DND-41 (cell line): ENCODE results near the gene PGAP3.

ENCODE experiments used
- ATAC-seq: fragments of 200-7000 bp; cut with Tn5 transposase; 3 replicates; pipeline ENCODE4 v1.9.1; 2021; ENCODE audit warnings: low read depth; ENCODE audit not compliant: insufficient read depth
- DNase-seq: peaks from one replicate; pipeline ENCODE4 v3.0.0-alpha.2; 2020
- H2AFZ ChIP-seq: 2 replicates; pipeline ENCODE4 v1.6.0; 2012; ENCODE audit warnings: low read depth, low read length
- H3K27ac ChIP-seq: 2 replicates; pipeline ENCODE4 v1.5.1; 2012; ENCODE audit warnings: low read length, inconsistent platforms
- H3K27me3 ChIP-seq: fragments of 200-600 bp; sonication (generic); 2 replicates; pipeline ENCODE4 v1.6.0; 2012; ENCODE audit warnings: low read length, mild to moderate bottlenecking, inconsistent platforms; ENCODE audit not compliant: insufficient read depth, poor library complexity
- H3K36me3 ChIP-seq: 2 replicates; pipeline ENCODE4 v1.5.1; 2012; ENCODE audit warnings: low read length, inconsistent platforms; ENCODE audit not compliant: insufficient read depth
- H3K4me1 ChIP-seq: 2 replicates; pipeline ENCODE4 v1.5.1; 2012; ENCODE audit warnings: mild to moderate bottlenecking, low read length; ENCODE audit not compliant: insufficient read depth
- H3K4me2 ChIP-seq: 2 replicates; pipeline ENCODE4 v1.6.0; 2012; ENCODE audit warnings: mild to moderate bottlenecking, moderate library complexity, low read length, inconsistent platforms; ENCODE audit not compliant: insufficient read depth
- H3K4me3 ChIP-seq, 2 experiments: fragments of 200-600 bp in 1 of 2; shearing (Covaris generic) in 1 of 2; 2 replicates each; pipeline ENCODE4 v1.5.1; 2012 to 2016; ENCODE audit warnings: inconsistent platforms in 2 of 2, low read length in 2 of 2, mild to moderate bottlenecking in 2 of 2, low read depth in 1 of 2, moderate library complexity in 1 of 2
- H3K79me2 ChIP-seq: 2 replicates; pipeline ENCODE4 v1.6.0; 2012; ENCODE audit warnings: low read length, inconsistent platforms; ENCODE audit not compliant: insufficient read depth
- H3K9ac ChIP-seq: 2 replicates; pipeline ENCODE4 v1.6.0; 2012; ENCODE audit warnings: low read depth, mild to moderate bottlenecking, inconsistent platforms, low read length, moderate library complexity
- H3K9me3 ChIP-seq: 2 replicates; pipeline ENCODE4 v1.5.1; 2012; ENCODE audit warnings: low read length, moderate library complexity, mild to moderate bottlenecking, inconsistent platforms; ENCODE audit not compliant: insufficient read depth, severe bottlenecking
- H4K20me1 ChIP-seq: 2 replicates; pipeline ENCODE4 v1.6.0; 2012; ENCODE audit warnings: low read length; ENCODE audit not compliant: insufficient read depth
- CTCF ChIP-seq: IDR thresholded peaks from 2 replicates; pipeline ENCODE4 v1.5.1; 2012; ENCODE audit warnings: borderline replicate concordance, low read length, moderate library complexity, mild to moderate bottlenecking; ENCODE audit not compliant: poor library complexity, severe bottlenecking; ENCODE audit errors: extremely low read depth
- EZH2 ChIP-seq: IDR thresholded peaks from 3 replicates; pipeline ENCODE4 v1.6.1; 2012; ENCODE audit warnings: borderline replicate concordance, low read depth, mild to moderate bottlenecking, moderate library complexity, low read length, inconsistent platforms; ENCODE audit not compliant: severe bottlenecking

The PGAP3 gene

GRCh38 chr17:39675390-39676082 lies 12.3 kb downstream of the PGAP3 start:
- H3K4me3 ChIP-seq, result no peak overlapping the region
- no peak overlapping the region for H3K4me2 ChIP-seq
- DNase-seq (no peak), ATAC-seq (no peak)
- H4K20me1 ChIP-seq, result 0 out of 2 replicates have a peak, but pooled peaks cover 3% of the 10 kb centered on the region
- H3K27ac ChIP-seq, result no peak overlapping the region
- 0 out of 2 replicates have a peak, but pooled peaks cover 5% of the 10 kb centered on the region for H3K36me3 ChIP-seq
- H3K9me3 ChIP-seq, result no peaks in the 10 kb centered on the region
- TF ChIP-seq CTCF (no peak), EZH2 (no peak)
- H2AFZ ChIP-seq, result no peak overlapping the region
- peaks cover 10% of the 10 kb centered on the region for H3K4me1 ChIP-seq
- no peaks in the 10 kb centered on the region for H3K27me3 ChIP-seq
- H3K9ac ChIP-seq, result no peak overlapping the region
- no peaks in the 10 kb centered on the region for H3K79me2 ChIP-seq

GRCh38 chr17:39674702-39675389 lies 13.0 kb downstream of the PGAP3 start:
- Histone ChIP-seq H3K36me3 (0 out of 2 replicates have a peak, but pooled peaks cover 5% of the 10 kb centered on the region), H4K20me1 (0 out of 2 replicates have a peak, but pooled peaks cover 3% of the 10 kb centered on the region), H3K4me1 (peaks cover 7% of the 10 kb centered on the region), H3K9ac (no peak overlapping the region), H3K4me2 (no peak overlapping the region), H3K79me2 (no peaks in the 10 kb centered on the region), H3K27me3 (no peaks in the 10 kb centered on the region), H3K9me3 (no peaks in the 10 kb centered on the region), H3K4me3 (no peak overlapping the region), H3K27ac (no peak overlapping the region), H2AFZ (no peak overlapping the region)
- ATAC-seq, result no peak
- TF ChIP-seq EZH2 (no peak), CTCF (no peak)
- no peak for DNase-seq

- no peaks in the 10 kb centered on the region for H3K79me2 ChIP-seq
- no peak overlapping the region for H2AFZ ChIP-seq
- ATAC-seq, result no peak
- H3K4me1 ChIP-seq, result peaks cover under 1% of the 10 kb centered on the region
- no peak overlapping the region for H3K9ac ChIP-seq
- 0 out of 2 replicates have a peak, but pooled peaks cover 5% of the 10 kb centered on the region for H3K36me3 ChIP-seq
- TF ChIP-seq EZH2 (no peak), CTCF (no peak)
- 0 out of 2 replicates have a peak, but pooled peaks cover 3% of the 10 kb centered on the region for H4K20me1 ChIP-seq
- H3K4me3 ChIP-seq, result no peak overlapping the region
- H3K9me3 ChIP-seq, result no peaks in the 10 kb centered on the region
- no peak for DNase-seq
- H3K27me3 ChIP-seq, result no peaks in the 10 kb centered on the region
- no peak overlapping the region for H3K27ac ChIP-seq
- no peak overlapping the region for H3K4me2 ChIP-seq
Measured at GRCh38 chr17:39674179-39674578, 13.7 kb downstream of the PGAP3 start.
